GM10266 (cell line): Measurements from ENCODE around the gene TMC6.
"Not testable (repeated sequence)": the region's sequence is repeated elsewhere in the genome, so short reads cannot be mapped to it uniquely, and the experiment has no call there.

Experiments
- DNase-seq: peaks from one replicate; pipeline ENCODE4 v3.0.0; 2012; ENCODE audit errors: extremely low spot score
- CTCF ChIP-seq: IDR thresholded peaks from 2 replicates; pipeline ENCODE4 v1.5.1; 2012; ENCODE audit warnings: mild to moderate bottlenecking, low read depth; ENCODE audit not compliant: control insufficient read depth, insufficient read depth; ENCODE audit errors: missing control alignments

Gene TMC6

GRCh38 chr17:78172249-78173051 is 43.9 kb upstream of the TMC6 start:
- no peak for TF ChIP-seq CTCF
- no peak for DNase-seq

GRCh38 chr17:78171591-78172248 is 43.2 kb upstream of the TMC6 start:
- not testable (repeated sequence) for DNase-seq

GRCh38 chr17:78170692-78171590 is 42.4 kb upstream of the TMC6 start:
- DNase-seq: no peak
- TF ChIP-seq CTCF: no peak

GRCh38 chr17:78168903-78169793 is 40.6 kb upstream of the TMC6 start:
- DNase-seq: peak; percentile 84
- TF ChIP-seq CTCF: no peak

- no peak for TF ChIP-seq CTCF
- DNase-seq: peak; percentile 93
Measured at GRCh38 chr17:78168242-78168902, 39.8 kb upstream of the TMC6 start, which contains the start of gene SYNGR2. SYNGR2 (plus strand) TSS chr17:78168581; CDS start chr17:78168617, 36 bp downstream.

- TF ChIP-seq CTCF: no peak
- DNase-seq: no peak
Measured at GRCh38 chr17:78166416-78166815, 37.9 kb upstream of the TMC6 start.
